Liver (tissue), 3 donors: ENCODE results near the gene MRPL40.

Experiments used
- CTCF ChIP-seq: fragments of 150-350 bp; IDR thresholded peaks from 2 replicates; pipeline ENCODE4 v1.5.1; 2017; ENCODE audit warnings: improper control_type of control experiment, low read depth, low read length; ENCODE audit not compliant: missing input control
- FOXA1 ChIP-seq: IDR thresholded peaks from 2 replicates; pipeline ENCODE4 v1.6.1; 2016; ENCODE audit warnings: antibody characterized with exemption
- FOXA2 ChIP-seq: IDR thresholded peaks from 2 replicates; pipeline ENCODE4 v1.6.1; 2016; ENCODE audit warnings: antibody characterized with exemption
- GABPA ChIP-seq, 2 donors: IDR thresholded peaks in 1 of 2; conservative IDR thresholded peaks in 1 of 2; 2 replicates each; pipeline ENCODE4 v1.6.1; 2016; ENCODE audit warnings: antibody characterized with exemption in 2 of 2, mild to moderate bottlenecking in 1 of 2, moderate library complexity in 1 of 2
- HNF4G ChIP-seq: IDR thresholded peaks from 2 replicates; pipeline ENCODE4 v1.6.1; 2016; ENCODE audit warnings: antibody characterized with exemption
- JUND ChIP-seq, 2 donors: IDR thresholded peaks; 2 replicates each; pipeline ENCODE4 v1.6.1; 2016; ENCODE audit warnings: antibody characterized with exemption in 2 of 2
- MAX ChIP-seq: IDR thresholded peaks from 2 replicates; pipeline ENCODE4 v1.6.1; 2016; ENCODE audit warnings: antibody characterized with exemption
- NR2F2 ChIP-seq: IDR thresholded peaks from 2 replicates; pipeline ENCODE4 v1.6.1; 2016; ENCODE audit warnings: antibody characterized with exemption
- RAD21 ChIP-seq, 2 donors: IDR thresholded peaks; 2 replicates each; pipeline ENCODE4 v1.6.1; 2016; ENCODE audit warnings: antibody characterized with exemption in 2 of 2, mild to moderate bottlenecking in 2 of 2
- REST ChIP-seq: IDR thresholded peaks from 2 replicates; pipeline ENCODE4 v1.6.1; 2016; ENCODE audit warnings: antibody characterized with exemption, mild to moderate bottlenecking
- RXRA ChIP-seq, 2 donors: IDR thresholded peaks; 2 replicates each; pipeline ENCODE4 v1.6.1; 2017 to 2018; ENCODE audit warnings: antibody characterized with exemption in 2 of 2, mild to moderate bottlenecking in 1 of 2
- TAF1 ChIP-seq: conservative IDR thresholded peaks from 2 replicates; pipeline ENCODE4 v1.6.1; 2016; ENCODE audit warnings: antibody characterized with exemption, mild to moderate bottlenecking
- YY1 ChIP-seq: IDR thresholded peaks from 2 replicates; pipeline ENCODE4 v1.6.1; 2016; ENCODE audit warnings: antibody characterized with exemption, mild to moderate bottlenecking
- ZBTB33 ChIP-seq: IDR thresholded peaks from 2 replicates; pipeline ENCODE4 v1.6.1; 2016; ENCODE audit warnings: antibody characterized with exemption
- donor health status: healthy.
- donor health status: healthy.

- TF ChIP-seq CTCF (no peak), YY1 (no peak), MAX (no peak), FOXA2 (no peak), RAD21 (IDR thresholded peaks at IDR 0.05) (no peak), JUND (IDR thresholded peaks at IDR 0.05) (no peak), FOXA1 (no peak), REST (no peak), GABPA (IDR thresholded peaks at IDR 0.05 in 1 of 2, conservative IDR thresholded peaks at IDR 0.05 in 1 of 2) (no peak), ZBTB33 (no peak), HNF4G (no peak), TAF1 (no peak), NR2F2 (no peak), RXRA (IDR thresholded peaks at IDR 0.05) (peak; percentile 73 to 88)
Observed at GRCh38 chr22:19448076-19448607, 15.8 kb downstream of the MRPL40 start.
